PC-3 (cell line): Measurements from ENCODE around the gene CACTIN.

Experiments
- CTCF ChIP-seq: fragments of 300-600 bp; sonication (generic); conservative IDR thresholded peaks from 2 replicates; pipeline ENCODE4 v1.5.1; 2017; ENCODE audit warnings: antibody characterized with exemption, low read depth, mild to moderate bottlenecking, low read length
- EZH2 ChIP-seq: fragments of 300-600 bp; sonication (generic); IDR thresholded peaks from one replicate; pipeline ENCODE4 v1.6.1; 2017; ENCODE audit warnings: antibody characterized with exemption, mild to moderate bottlenecking, low read length; ENCODE audit not compliant: unreplicated experiment
- EZH2phosphoT487 ChIP-seq: fragments of 300-600 bp; sonication (generic); IDR thresholded peaks from 2 replicates; pipeline ENCODE4 v1.6.1; 2018; ENCODE audit warnings: mild to moderate bottlenecking, antibody characterized with exemption, low read length, borderline replicate concordance

GRCh38 chr19:3590991-3591659 lies 35.5 kb downstream of the CACTIN start:
- no peak for TF ChIP-seq CTCF
- no peak for TF ChIP-seq EZH2
- no peak for TF ChIP-seq EZH2phosphoT487
